D721Med (cell line): ENCODE results near the gene LHX4.

Experiments used
- DNase-seq: peaks from one replicate; pipeline ENCODE4 v3.0.0; 2011; ENCODE audit warnings: low spot score; ENCODE audit not compliant: insufficient read length
- FAIRE-seq: peaks from 2 replicates; lab custom pipeline; 2011; peaks lifted over from hg19 to GRCh38; lab: Jason Lieb, UNC
- CTCF ChIP-seq: IDR thresholded peaks from 2 replicates; pipeline ENCODE4 v1.5.1; 2012; ENCODE audit warnings: mild to moderate bottlenecking, control low read depth; ENCODE audit not compliant: insufficient read depth; ENCODE audit errors: missing control alignments

LHX4 gene

GRCh38 chr1:180288940-180289339 lies 58.9 kb downstream of the LHX4 start:
- FAIRE-seq (peak; percentile 21), DNase-seq (no peak)
- no peak for TF ChIP-seq CTCF

- DNase-seq (no peak), FAIRE-seq (no peak)
- no peak for TF ChIP-seq CTCF
Observed at GRCh38 chr1:180290265-180291001, 60.4 kb downstream of the LHX4 start.

- TF ChIP-seq CTCF = no peak
- DNase-seq = no peak
- peak; percentile 56 for FAIRE-seq
Observed at GRCh38 chr1:180291004-180291403, 60.9 kb downstream of the LHX4 start.

GRCh38 chr1:180294711-180295110 lies 64.6 kb downstream of the LHX4 start:
- TF ChIP-seq CTCF = no peak
- no peak for FAIRE-seq

GRCh38 chr1:180295999-180296398 lies 65.9 kb downstream of the LHX4 start:
- no peak for TF ChIP-seq CTCF
- FAIRE-seq = no peak
- no peak for DNase-seq

More at GRCh38 chr1:180294711-180295110, 64.6 kb downstream of the LHX4 start:
- no peak for DNase-seq

- peak; percentile 99 for FAIRE-seq
- peak; percentile 36 for DNase-seq
- TF ChIP-seq CTCF = no peak
Observed at GRCh38 chr1:180299479-180300221, 69.6 kb downstream of the LHX4 start.
